Natural killer cell (primary cell): ENCODE data around the gene COPS2. TPM values are rescaled to one million over a fixed set of nuclear protein-coding genes. Genes with fewer than 3 reads are reported as not detected.

ENCODE experiments used
- ATAC-seq, 3 donors: fragments of 150-1000 bp in 2 of 3; fragments of 200-7000 bp in 1 of 3; cut with Tn5 transposase; 1 replicate in 1 of 3; 2 replicates in 2 of 3; pipeline ENCODE4 v1.10.0; 2021; ENCODE audit warnings: mild to moderate bottlenecking in 2 of 3, moderate library complexity in 2 of 3
- DNase-seq, 2 donors: peaks; one replicate each; pipeline versions ENCODE4 v3.0.0 to v3.0.0-alpha.2; 2013 to 2021; ENCODE audit warnings: mixed read lengths in 1 of 2
- H3K27ac ChIP-seq: one replicate; pipeline ENCODE4 v1.5.1; 2013; ENCODE audit warnings: mild to moderate bottlenecking, low read length
- H3K27me3 ChIP-seq: one replicate; pipeline ENCODE4 v1.6.1; 2013; ENCODE audit warnings: low read length; ENCODE audit not compliant: control insufficient read depth, insufficient read depth
- H3K36me3 ChIP-seq: one replicate; pipeline ENCODE4 v1.6.1; 2013; ENCODE audit warnings: low read length; ENCODE audit not compliant: control insufficient read depth, insufficient read depth
- H3K4me1 ChIP-seq: one replicate; pipeline ENCODE4 v1.6.1; 2013; ENCODE audit warnings: low read length; ENCODE audit not compliant: control insufficient read depth, insufficient read depth
- H3K4me3 ChIP-seq: one replicate; pipeline ENCODE4 v1.5.1; 2013; ENCODE audit warnings: low read length
- H3K9me3 ChIP-seq: one replicate; pipeline ENCODE4 v1.6.1; 2013; ENCODE audit warnings: low read length; ENCODE audit not compliant: control insufficient read depth, insufficient read depth
- H3K27ac Mint-ChIP-seq, 2 donors: one replicate each; pipeline ENCODE4 v1.8.0; 2022; ENCODE audit warnings: mild to moderate bottlenecking in 2 of 2, mixed read lengths in 2 of 2, moderate library complexity in 1 of 2
- H3K27me3 Mint-ChIP-seq, 2 donors: one replicate each; pipeline ENCODE4 v1.8.0; 2022; ENCODE audit warnings: low read depth in 2 of 2, mixed read lengths in 2 of 2
- H3K36me3 Mint-ChIP-seq: one replicate; pipeline ENCODE4 v1.8.0; 2022; ENCODE audit warnings: mixed read lengths
- H3K4me1 Mint-ChIP-seq, 2 donors: one replicate each; pipeline ENCODE4 v1.8.0; 2022; ENCODE audit warnings: mixed read lengths in 2 of 2
- H3K4me3 Mint-ChIP-seq: one replicate; pipeline ENCODE4 v1.8.0; 2022; ENCODE audit warnings: mild to moderate bottlenecking, moderate library complexity, mixed read lengths
- H3K9me3 Mint-ChIP-seq, 2 donors: one replicate each; pipeline ENCODE4 v1.8.0; 2022; ENCODE audit warnings: mixed read lengths in 2 of 2
- CTCF ChIP-seq: fragments of 200-600 bp; IDR thresholded peaks from one replicate; pipeline ENCODE4 v1.8.0; 2022; ENCODE audit warnings: antibody characterized with exemption
- WGBS: methylation state at CpG from one replicate; pipeline ENCODE4 v1.1.7; 2013; ENCODE audit warnings: missing lambda C conversion rate; ENCODE audit not compliant: insufficient coverage; 5-methylcytosine and 5-hydroxymethylcytosine counted together
- intact Hi-C: fragments of 100-400 bp; cut with micrococcal nuclease; formaldehyde crosslinking; loops from one replicate; pipeline ENCODE4 v1.14.2; 2022
- total RNA-seq, 4 donors: library from RNA; stranded (reverse); fragments of 120-200 nt in 1 of 4; gene quantifications; one replicate each; pipeline versions ENCODE4 v1.2.3 to v1.2.4, GENCODE V29; 2013 to 2022

Gene COPS2
- total RNA-seq, 3 donors from 2014 or later (not counting 1 experiment from before 2014, with no cell fraction given), result 77.6 to 90.7 (median 89.3) TPM

- intact Hi-C loops, result no loop called here
- no peak for TF ChIP-seq CTCF
- no peaks in the 10 kb centered on the region for H3K9me3 Mint-ChIP-seq
- H3K27ac Mint-ChIP-seq, result peak overlapping the region in 1 of 2 donors; percentile 13
- Histone ChIP-seq H3K9me3 (no peaks in the 10 kb centered on the region), H3K36me3 (no peaks in the 10 kb centered on the region), H3K27me3 (no peaks in the 10 kb centered on the region), H3K4me3 (no peak overlapping the region), H3K27ac (no peak overlapping the region), H3K4me1 (peaks cover 6% of the 10 kb centered on the region)
- no peaks in the 10 kb centered on the region for H3K27me3 Mint-ChIP-seq
- H3K36me3 Mint-ChIP-seq, result no peaks in the 10 kb centered on the region
- H3K4me1 Mint-ChIP-seq, result peaks cover 35 to 42% of the 10 kb centered on the region in 2 donors
- WGBS, result 58% methylated on average over 3 of the region's 3 CpGs
- DNase-seq (no peak), ATAC-seq (no peak)
- H3K4me3 Mint-ChIP-seq, result no peak overlapping the region
Observed at GRCh38 chr15:49174902-49175301, 19.5 kb upstream of the COPS2 start.

GRCh38 chr15:49171790-49172189 is 16.4 kb upstream of the COPS2 start:
- no peak for TF ChIP-seq CTCF
- H3K4me1 Mint-ChIP-seq, result peaks cover 43 to 50% of the 10 kb centered on the region in 2 donors
- intact Hi-C loops, result no loop called here
- no peaks in the 10 kb centered on the region for H3K36me3 Mint-ChIP-seq
- H3K27ac Mint-ChIP-seq, result peak overlapping the region in 1 of 2 donors; percentile 99
- no peaks in the 10 kb centered on the region for H3K27me3 Mint-ChIP-seq
- 98% methylated on average over 9 of the region's 12 CpGs for WGBS
- Histone ChIP-seq H3K4me1 (peaks cover 6% of the 10 kb centered on the region), H3K4me3 (no peak overlapping the region), H3K27ac (no peak overlapping the region), H3K27me3 (no peaks in the 10 kb centered on the region), H3K9me3 (no peaks in the 10 kb centered on the region), H3K36me3 (no peaks in the 10 kb centered on the region)
- ATAC-seq, result no peak
- H3K9me3 Mint-ChIP-seq, result no peaks in the 10 kb centered on the region
- H3K4me3 Mint-ChIP-seq, result peak overlapping the region; percentile 100
- DNase-seq, result no peak

GRCh38 chr15:49169880-49170597 is 14.6 kb upstream of the COPS2 start, which contains the start of gene GALK2:
GALK2 (plus strand) TSS chr15:49170247; CDS start chr15:49170323, 76 bp downstream.
- Mint-ChIP-seq H3K4me1 (peaks cover 36 to 42% of the 10 kb centered on the region in 2 donors), H3K27ac (peak within 1 kb of the TSS; percentile 96 to 99), H3K36me3 (no peaks in the 10 kb centered on the region), H3K4me3 (peak within 1 kb of the TSS; percentile 100), H3K27me3 (no peaks in the 10 kb centered on the region), H3K9me3 (no peaks in the 10 kb centered on the region)
- peaks cover 6% of the 10 kb centered on the region for H3K4me1 ChIP-seq
- no peaks in the 10 kb centered on the region for H3K9me3 ChIP-seq
- H3K4me3 ChIP-seq, result peak within 1 kb of the TSS; percentile 87
- no peaks in the 10 kb centered on the region for H3K36me3 ChIP-seq
- ATAC-seq (peak; percentile 87 to 94 (median 90)), DNase-seq (peak; percentile 65 to 91)
- WGBS, result 5% methylated on average over 27 of the region's 30 CpGs
- peak within 1 kb of the TSS; percentile 80 for H3K27ac ChIP-seq
- TF ChIP-seq CTCF, result no peak
- intact Hi-C loops, result loop anchor here (1.0 kb wide), 1 partner anchor 15 kb away; the partner anchor contains the start of gene COPS2
- no peaks in the 10 kb centered on the region for H3K27me3 ChIP-seq
